Gastroesophageal sphincter (tissue), 4 donors: ENCODE results near the gene CEBPB. TPM values are rescaled to one million over a fixed set of nuclear protein-coding genes. Genes with fewer than 3 reads are reported as not detected.

ENCODE experiments used
- ATAC-seq: fragments of 150-250 bp; one replicate; pipeline ENCODE4 v1.9.1; 2016; ENCODE audit warnings: mild to moderate bottlenecking, moderate library complexity
- H3K27ac ChIP-seq, 4 donors: fragments of 200-600 bp; sonication (generic) in 3 of 4; 1 replicate in 3 of 4; 2 replicates in 1 of 4; pipeline ENCODE4 v1.5.1; 2016 to 2019
- H3K27me3 ChIP-seq: fragments of 200-600 bp; sonication (generic); one replicate; pipeline ENCODE4 v1.5.1; 2019
- H3K36me3 ChIP-seq, 2 donors: fragments of 200-600 bp; sonication (generic); one replicate each; pipeline ENCODE4 v1.5.1; 2019; ENCODE audit warnings: control low read depth in 1 of 2
- H3K4me1 ChIP-seq, 3 donors: fragments of 200-600 bp; sonication (generic); 1 replicate in 2 of 3; 2 replicates in 1 of 3; pipeline ENCODE4 v1.5.1; 2016 to 2019; ENCODE audit warnings: control low read depth in 2 of 3
- H3K4me3 ChIP-seq, 2 donors: fragments of 200-600 bp; sonication (generic); one replicate each; pipeline ENCODE4 v1.5.1; 2019; ENCODE audit warnings: mild to moderate bottlenecking in 1 of 2, moderate library complexity in 1 of 2
- H3K9me3 ChIP-seq, 3 donors: fragments of 200-600 bp; sonication (generic); one replicate each; pipeline ENCODE4 v1.5.1; 2017 to 2019; ENCODE audit warnings: control low read depth in 2 of 3
- CTCF ChIP-seq, 4 experiments: fragments of 200-600 bp in 2 of 4; fragments of 450-650 bp in 2 of 4; sonication (generic) in 1 of 4; IDR thresholded peaks; one replicate each; pipeline ENCODE4 v1.5.1; 2017 to 2019; ENCODE audit warnings: antibody characterized with exemption in 4 of 4, mild to moderate bottlenecking in 2 of 4, moderate library complexity in 2 of 4
- EP300 ChIP-seq: sonication (generic); formaldehyde crosslinking; IDR thresholded peaks from one replicate; pipeline ENCODE4 v1.6.1; 2017; ENCODE audit warnings: antibody characterized with exemption, mild to moderate bottlenecking
- POLR2A ChIP-seq, 2 donors: fragments of 450-650 bp; IDR thresholded peaks; one replicate each; pipeline ENCODE4 v1.6.1; 2017; ENCODE audit warnings: antibody characterized with exemption in 2 of 2, mild to moderate bottlenecking in 2 of 2, moderate library complexity in 1 of 2
- POLR2AphosphoS5 ChIP-seq: sonication (generic); formaldehyde crosslinking; IDR thresholded peaks from one replicate; pipeline ENCODE4 v1.6.1; 2017; ENCODE audit warnings: antibody characterized with exemption
- WGBS, 2 donors: methylation state at CpG; one replicate each; pipeline ENCODE4 v1.1.5; 2018; ENCODE audit warnings: low coverage in 1 of 2; 5-methylcytosine and 5-hydroxymethylcytosine counted together
- total RNA-seq, 4 donors: library from RNA; depleted of rRNA; stranded (reverse); fragments of >200 nt; gene quantifications; one replicate each; pipeline ENCODE4 v1.1.0, GENCODE V29; 2016

Gene CEBPB
- total RNA-seq, 4 donors from 2014 or later, result 85.2 to 125 (median 108) TPM

- no peaks in the 10 kb centered on the region for H3K27me3 ChIP-seq
- no peak for ATAC-seq
- 87 to 89% methylated on average over 6 to 7 of the region's 10 CpGs for WGBS, 2 donors
- no peaks in the 10 kb centered on the region for H3K9me3 ChIP-seq
- H3K27ac ChIP-seq, result no peak overlapping the region
- peaks cover 0 to 8% (median 0%) of the 10 kb centered on the region in 3 donors for H3K4me1 ChIP-seq
- no peak for TF ChIP-seq EP300
- no peak overlapping the region for H3K4me3 ChIP-seq
- H3K36me3 ChIP-seq, result no peaks in the 10 kb centered on the region
Observed at GRCh38 chr20:50181344-50181743, 9.3 kb upstream of the CEBPB start.

GRCh38 chr20:50182346-50182745 lies 8.3 kb upstream of the CEBPB start:
- no peak for ATAC-seq
- WGBS, 2 donors, result 78 to 85% methylated on average over 2 of the region's 2 CpGs
- H3K36me3 ChIP-seq, result no peaks in the 10 kb centered on the region
- H3K4me3 ChIP-seq, result no peak overlapping the region
- no peaks in the 10 kb centered on the region for H3K27me3 ChIP-seq
- TF ChIP-seq EP300, result no peak
- no peak for TF ChIP-seq POLR2AphosphoS5
- no peak for TF ChIP-seq POLR2A (IDR thresholded peaks at IDR 0.05)
- TF ChIP-seq CTCF (IDR thresholded peaks at IDR 0.05), result no peak
- H3K9me3 ChIP-seq, result no peaks in the 10 kb centered on the region
- no peak overlapping the region for H3K27ac ChIP-seq
- peaks cover 0 to 19% (median 0%) of the 10 kb centered on the region in 3 donors for H3K4me1 ChIP-seq

GRCh38 chr20:50185426-50185825 lies 5.2 kb upstream of the CEBPB start:
- no peak overlapping the region for H3K4me3 ChIP-seq
- no peaks in the 10 kb centered on the region for H3K27me3 ChIP-seq
- no peak overlapping the region for H3K27ac ChIP-seq
- peaks cover 0 to 35% (median 0%) of the 10 kb centered on the region in 3 donors for H3K4me1 ChIP-seq
- H3K36me3 ChIP-seq, result no peaks in the 10 kb centered on the region
- ATAC-seq, result no peak
- no peaks in the 10 kb centered on the region for H3K9me3 ChIP-seq
- WGBS, 2 donors, result 88 to 100% methylated on average over 2 to 5 of the region's 5 CpGs
- TF ChIP-seq CTCF (IDR thresholded peaks at IDR 0.05), result no peak
- no peak for TF ChIP-seq POLR2A (IDR thresholded peaks at IDR 0.05)
- TF ChIP-seq POLR2AphosphoS5, result no peak
- no peak for TF ChIP-seq EP300

GRCh38 chr20:50186151-50186885 lies 4.3 kb upstream of the CEBPB start:
- ATAC-seq, result no peak
- Histone ChIP-seq H3K27ac (peak overlapping the region in 3 of 4 donors; percentile 71 to 100 (median 100)), H3K9me3 (no peaks in the 10 kb centered on the region), H3K36me3 (no peaks in the 10 kb centered on the region), H3K4me1 (peaks cover 0 to 35% (median 0%) of the 10 kb centered on the region in 3 donors), H3K27me3 (no peaks in the 10 kb centered on the region), H3K4me3 (no peak overlapping the region)
- WGBS, 2 donors, result 21 to 40% methylated on average over 4 to 10 of the region's 16 CpGs
- TF ChIP-seq POLR2AphosphoS5 (no peak), CTCF (IDR thresholded peaks at IDR 0.05) (peak in 3 of 4 experiments; percentile 98 to 99 (median 99))

GRCh38 chr20:50186987-50187402 lies 3.6 kb upstream of the CEBPB start:
- 48% methylated on average over 6 of the region's 8 CpGs; no CpG with 5 or more reads in 1 of the 2 donors for WGBS, 2 donors
- H3K27ac ChIP-seq, result peak overlapping the region in 3 of 4 donors; percentile 71 to 100 (median 100)
- TF ChIP-seq EP300 (no peak), POLR2A (IDR thresholded peaks at IDR 0.05) (no peak), CTCF (IDR thresholded peaks at IDR 0.05) (no peak), POLR2AphosphoS5 (no peak)

More at GRCh38 chr20:50186987-50187402, 3.6 kb upstream of the CEBPB start:
- no peak for ATAC-seq
- Histone ChIP-seq H3K4me3 (no peak overlapping the region), H3K9me3 (no peaks in the 10 kb centered on the region), H3K4me1 (peaks cover 0 to 35% (median 0%) of the 10 kb centered on the region in 3 donors), H3K36me3 (no peaks in the 10 kb centered on the region), H3K27me3 (no peaks in the 10 kb centered on the region)
